LNCAP (cell line): ENCODE results near the gene NPR3.

Source experiments
- CTCF ChIP-seq: fragments of 450-650 bp; IDR thresholded peaks from 2 replicates; pipeline ENCODE4 v1.5.1; 2017; ENCODE audit warnings: mild to moderate bottlenecking

The NPR3 gene

GRCh38 chr5:32740651-32741050, 29.5 kb downstream of the NPR3 start:
- no peak for TF ChIP-seq CTCF

GRCh38 chr5:32745317-32745716, 34.2 kb downstream of the NPR3 start:
- no peak for TF ChIP-seq CTCF

GRCh38 chr5:32752411-32752810, 41.3 kb downstream of the NPR3 start:
- no peak for TF ChIP-seq CTCF

- TF ChIP-seq CTCF: no peak
Measured at GRCh38 chr5:32753051-32753450, 41.9 kb downstream of the NPR3 start.

GRCh38 chr5:32753765-32754164, 42.6 kb downstream of the NPR3 start:
- no peak for TF ChIP-seq CTCF

- no peak for TF ChIP-seq CTCF
Measured at GRCh38 chr5:32754284-32754683, 43.2 kb downstream of the NPR3 start.

GRCh38 chr5:32760091-32760509, 49.0 kb downstream of the NPR3 start:
- TF ChIP-seq CTCF: no peak

GRCh38 chr5:32765266-32765665, 54.1 kb downstream of the NPR3 start:
- TF ChIP-seq CTCF: no peak
